K562 (cell line): Measurements from ENCODE around the gene S100A2. TPM values are rescaled to one million over a fixed set of nuclear protein-coding genes. Genes with fewer than 3 reads are reported as not detected.

Source experiments
- ATF3 ChIP-seq, 2 experiments: fragments of 450-650 bp in 1 of 2; sonication (generic) in 1 of 2; formaldehyde crosslinking in 1 of 2; IDR thresholded peaks in 1 of 2; conservative IDR thresholded peaks in 1 of 2; 2 replicates each; pipeline versions ENCODE4 v1.6.1 to v1.8.1; 2016 to 2023; ENCODE audit warnings: mild to moderate bottlenecking in 2 of 2, moderate library complexity in 2 of 2, inconsistent platforms in 1 of 2, missing genetic modification reagents in 1 of 2
- ATF4 ChIP-seq: fragments of 450-650 bp; formaldehyde crosslinking; IDR thresholded peaks from 2 replicates; pipeline ENCODE4 v1.4.0; 2022; ENCODE audit warnings: mild to moderate bottlenecking, moderate library complexity
- CAMTA2 ChIP-seq: fragments of 250-450 bp; sonication (Bioruptor Pico); conservative IDR thresholded peaks from 2 replicates; pipeline ENCODE4 v1.5.1; 2022
- FOXA1 ChIP-seq: fragments of 450-650 bp; IDR thresholded peaks from 2 replicates; pipeline ENCODE4 v1.6.1; 2016; ENCODE audit warnings: mild to moderate bottlenecking, borderline replicate concordance
- HNRNPUL1 ChIP-seq: fragments of 200-400 bp; formaldehyde crosslinking; IDR thresholded peaks from 2 replicates; pipeline ENCODE4 v1.6.1; 2017; ENCODE audit warnings: low read length
- L3MBTL2 ChIP-seq: fragments of 450-650 bp; IDR thresholded peaks from 2 replicates; pipeline ENCODE4 v1.6.1; 2016; ENCODE audit warnings: mild to moderate bottlenecking, moderate library complexity
- MYBL2 ChIP-seq, 2 experiments: fragments of 450-650 bp in 1 of 2; sonication (generic) in 1 of 2; formaldehyde crosslinking in 1 of 2; IDR thresholded peaks; 2 replicates each; pipeline versions ENCODE4 v1.6.1 to v1.8.1; 2017 to 2022; ENCODE audit warnings: borderline replicate concordance in 1 of 2, inconsistent platforms in 1 of 2, low read depth in 1 of 2, mild to moderate bottlenecking in 1 of 2, missing genetic modification reagents in 1 of 2, moderate library complexity in 1 of 2
- NBN ChIP-seq: fragments of 450-650 bp; IDR thresholded peaks from 2 replicates; pipeline ENCODE4 v1.6.1; 2016; ENCODE audit warnings: low read depth, mild to moderate bottlenecking
- NCOR1 ChIP-seq: fragments of 450-650 bp; IDR thresholded peaks from 2 replicates; pipeline ENCODE4 v1.6.1; 2016; ENCODE audit warnings: mild to moderate bottlenecking, moderate library complexity
- NFYB ChIP-seq: IDR thresholded peaks from 2 replicates; pipeline ENCODE4 v1.6.1; 2011; ENCODE audit warnings: mild to moderate bottlenecking, moderate library complexity; ENCODE audit not compliant: insufficient read length; ENCODE audit errors: extremely low read depth
- NR2C1 ChIP-seq, 2 experiments: fragments of 450-650 bp; IDR thresholded peaks; 2 replicates each; pipeline ENCODE4 v1.6.1; 2017; ENCODE audit warnings: mild to moderate bottlenecking in 2 of 2, antibody characterized with exemption in 1 of 2, inconsistent platforms in 1 of 2, missing compliant biosample characterization in 1 of 2, missing genetic modification characterization in 1 of 2
- RAD51 ChIP-seq: fragments of 450-650 bp; IDR thresholded peaks from 2 replicates; pipeline ENCODE4 v1.7.1; 2016; ENCODE audit warnings: low read depth, mild to moderate bottlenecking, borderline replicate concordance
- RUNX1 ChIP-seq: sonication (generic); IDR thresholded peaks from 2 replicates; pipeline ENCODE4 v1.6.1; 2016; ENCODE audit warnings: antibody characterized with exemption, low read depth
- SIX5 ChIP-seq, 2 experiments: IDR thresholded peaks; 2 replicates each; pipeline ENCODE4 v1.6.1; 2011; ENCODE audit warnings: low read length in 2 of 2, borderline replicate concordance in 1 of 2, low read depth in 1 of 2, mild to moderate bottlenecking in 1 of 2, moderate library complexity in 1 of 2; ENCODE audit not compliant: insufficient read depth in 1 of 2
- SMARCB1 ChIP-seq: IDR thresholded peaks from 2 replicates; pipeline ENCODE4 v1.6.1; 2011; ENCODE audit warnings: improper control_type of control experiment, low read depth; ENCODE audit not compliant: insufficient read length
- TAL1 ChIP-seq: fragments of 450-650 bp; IDR thresholded peaks from 2 replicates; pipeline ENCODE4 v1.6.1; 2016; ENCODE audit warnings: mild to moderate bottlenecking
- TRIM28 ChIP-seq: fragments of 450-650 bp; IDR thresholded peaks from 2 replicates; pipeline ENCODE4 v1.6.1; 2017
- ZBED1 ChIP-seq: IDR thresholded peaks from 2 replicates; pipeline ENCODE4 v1.6.1; 2014
- ZNF239 ChIP-seq: fragments of 250-450 bp; sonication (Bioruptor Pico); IDR thresholded peaks from 2 replicates; pipeline ENCODE4 v1.4.0; 2020; ENCODE audit warnings: mild to moderate bottlenecking
- ZNF282 ChIP-seq: sonication (generic); formaldehyde crosslinking; IDR thresholded peaks from 2 replicates; pipeline ENCODE4 v1.8.1; 2023; ENCODE audit warnings: missing genetic modification reagents
- ZNF398 ChIP-seq: fragments of 250-450 bp; sonication (Bioruptor Pico); IDR thresholded peaks from 2 replicates; pipeline ENCODE4 v1.8.0; 2021; ENCODE audit warnings: moderate library complexity, mild to moderate bottlenecking, inconsistent platforms
- ZNF830 ChIP-seq: fragments of 250-450 bp; sonication (Bioruptor Pico); IDR thresholded peaks from 2 replicates; pipeline ENCODE4 v1.5.0; 2021; ENCODE audit warnings: mild to moderate bottlenecking
- ZSCAN32 ChIP-seq: fragments of 450-650 bp; formaldehyde crosslinking; IDR thresholded peaks from 2 replicates; pipeline ENCODE4 v1.4.0; 2020; ENCODE audit warnings: mild to moderate bottlenecking, moderate library complexity
- polyA plus RNA-seq, 8 experiments: library from polyadenylated mRNA; depleted of rRNA in 4 of 8; stranded (reverse) in 5 of 8; unstranded in 3 of 8; fragments of >200 nt; fragmentation: Nextera tagmentation in 2 of 8; fragmentation: Illumina TruSeq in 1 of 8; extraction: Ambion mirVana in 2 of 8; extraction: Trizol in 1 of 8; gene quantifications; 2 replicates each; pipeline versions ENCODE4 v1.2.1 to v1.2.3, GENCODE V29; 2011 to 2014; ENCODE audit warnings: inconsistent platforms in 1 of 8, missing spikeins in 1 of 8
- total RNA-seq, 7 experiments: library from RNA; depleted of rRNA in 6 of 7; stranded (reverse); fragments of >200 nt in 6 of 7; fragmentation: Illumina TruSeq in 2 of 7; extraction: Trizol in 2 of 7; gene quantifications; 2 replicates each; pipeline versions ENCODE4 v1.2.1 to v1.2.3, GENCODE V29; 2011 to 2021; ENCODE audit warnings: low replicate concordance in 1 of 7

Gene S100A2
- total and polyA plus RNA-seq, 9 of the 15 experiments (the other 6 are each of a cell fraction or from before 2014, with no cell fraction given) = 0.28 to 0.65 (median 0.44) TPM; not detected in 4

DNA sequence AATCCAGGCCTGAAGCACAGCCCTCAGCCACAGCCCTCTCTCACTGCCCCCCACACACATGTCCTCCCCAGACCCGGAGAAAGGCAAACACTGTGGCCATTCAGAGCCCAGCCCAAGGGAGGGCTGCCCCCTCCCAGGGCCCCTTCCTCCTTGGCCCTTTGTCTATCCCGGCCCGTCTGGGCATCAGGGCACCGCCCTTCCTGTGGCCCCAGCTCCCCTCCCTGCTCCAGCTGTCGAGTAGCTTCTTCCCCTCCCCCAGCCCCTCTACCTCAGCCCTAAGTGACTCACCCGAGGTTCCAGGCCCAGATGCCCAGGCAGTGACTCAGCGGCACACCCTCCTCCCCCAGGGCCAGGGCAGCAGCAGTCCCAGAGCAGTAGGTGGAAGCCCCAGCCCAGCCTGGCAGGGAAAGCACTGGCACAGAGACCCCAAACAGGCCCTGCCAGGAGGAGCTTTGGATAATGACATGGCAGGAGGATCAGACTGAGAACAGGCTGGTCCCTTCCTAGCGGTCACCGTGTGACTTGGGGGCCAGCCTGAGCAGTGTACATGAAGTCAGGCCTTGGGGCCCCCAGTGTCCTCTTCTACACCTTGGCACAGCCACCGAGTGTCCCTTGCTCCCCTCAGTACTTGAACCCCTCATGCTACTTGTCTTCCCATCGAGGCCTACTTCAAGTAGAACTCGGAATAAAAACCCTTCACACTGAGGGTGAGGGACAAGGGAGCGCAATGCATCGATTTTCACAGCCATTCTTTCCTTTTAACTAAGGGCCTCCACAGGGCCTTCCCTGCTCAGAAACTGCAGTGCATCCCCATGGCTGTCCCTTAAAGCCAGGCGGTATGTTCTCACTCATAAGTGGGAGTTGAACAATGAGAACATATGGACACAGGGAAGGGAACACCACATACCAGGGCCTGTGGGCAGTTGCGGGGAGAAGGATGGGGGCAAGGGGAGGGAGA is 1.0 kb upstream of the S100A2 start (continued):
- TF ChIP-seq SIX5 (IDR thresholded peaks at IDR 0.05; ENCODE audit: borderline replicate concordance in 1 of 2, insufficient read depth in 1 of 2, low read depth in 1 of 2, low read length in 2 of 2) (no peak), NFYB (no peak), SMARCB1 (no peak), ZBED1 (no peak), ZNF830 (CRISPR knock-in tag) (no peak), TAL1 (peak; percentile 33; the same call in 1 of the 2 replicates), TRIM28 (0 out of 2 replicates have a peak, but pooled peaks have one; percentile 31), ATF3 (IDR thresholded peaks at IDR 0.05) (peak; percentile 99), ATF3 (CRISPR knock-in tag; conservative IDR thresholded peaks at IDR 0.05) (peak; percentile 97), L3MBTL2 (peak; percentile 47), ZSCAN32 (CRISPR knock-in tag) (no peak; the same call in 1 of the 2 replicates), HNRNPUL1 (no peak), ZNF239 (CRISPR knock-in tag) (no peak), ATF4 (CRISPR knock-in tag) (no peak; the same call in none of the 2 replicates), NR2C1 (IDR thresholded peaks at IDR 0.05) (no peak), NR2C1 (tag; IDR thresholded peaks at IDR 0.05) (peak; percentile 48; the same call in 1 of the 2 replicates), RUNX1 (peak; percentile 41; the same call in 1 of the 2 replicates), MYBL2 (IDR thresholded peaks at IDR 0.05; ENCODE audit: low read depth) (no peak), MYBL2 (CRISPR knock-in tag; IDR thresholded peaks at IDR 0.05; ENCODE audit: borderline replicate concordance) (no peak), NBN (no peak), RAD51 (no peak), ZNF398 (CRISPR knock-in tag) (no peak), CAMTA2 (CRISPR knock-in tag) (no peak), FOXA1 (no peak), NCOR1 (peak; percentile 83), ZNF282 (no peak)
